Activated gamma-delta T cell treated with Interleukin-2 at 50 U/mL for 16 hours (primary cell): ENCODE data around the gene NCF4.

Experiments
- DNase-seq: peaks from one replicate; pipeline ENCODE4 v3.0.0-alpha.2; 2020

Gene NCF4

DNA sequence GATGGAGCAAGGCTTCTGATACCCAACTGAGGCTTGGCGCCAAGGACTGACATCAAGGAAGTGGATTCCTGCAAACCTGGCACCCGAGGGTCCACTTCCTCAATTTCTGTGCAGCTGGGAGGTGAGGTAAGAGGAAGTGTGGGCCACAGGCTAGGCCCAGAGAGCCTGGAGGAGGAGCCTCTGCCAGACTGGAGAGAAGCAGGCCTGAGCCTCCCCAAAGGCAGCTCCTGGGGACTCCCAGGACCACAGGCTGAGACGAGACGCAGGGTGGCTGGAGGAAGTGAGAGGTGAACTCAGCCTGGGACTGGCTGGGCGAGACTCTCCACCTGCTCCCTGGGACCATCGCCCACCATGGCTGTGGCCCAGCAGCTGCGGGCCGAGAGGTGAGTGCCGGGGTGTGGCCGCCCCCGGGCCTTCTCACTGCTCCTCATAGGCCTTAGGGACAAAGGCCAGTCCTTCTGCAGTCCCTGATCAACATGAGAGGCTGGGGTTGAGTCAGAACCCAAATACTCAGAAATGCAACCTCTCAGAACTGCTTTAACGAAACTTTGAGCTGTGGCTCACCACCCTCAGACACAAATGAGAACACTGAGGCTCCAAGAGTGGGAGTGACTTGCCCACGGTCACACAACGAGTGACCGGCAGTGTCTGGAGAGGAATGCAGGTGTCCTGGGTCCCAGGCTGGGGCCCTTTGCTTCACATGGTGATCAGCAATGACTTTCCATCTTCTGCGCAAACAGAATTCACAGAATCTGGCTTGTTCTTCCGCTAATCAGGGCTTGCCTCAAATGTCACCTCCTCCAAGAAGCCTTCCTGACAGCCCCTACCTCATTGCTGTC is at the start of gene NCF4:
Gene NCF4, plus strand, starts transcription at position 186 of the 839 bp plus-strand sequence. Its CDS starts 166 bp downstream, at position 352.
- no peak for DNase-seq

DNA sequence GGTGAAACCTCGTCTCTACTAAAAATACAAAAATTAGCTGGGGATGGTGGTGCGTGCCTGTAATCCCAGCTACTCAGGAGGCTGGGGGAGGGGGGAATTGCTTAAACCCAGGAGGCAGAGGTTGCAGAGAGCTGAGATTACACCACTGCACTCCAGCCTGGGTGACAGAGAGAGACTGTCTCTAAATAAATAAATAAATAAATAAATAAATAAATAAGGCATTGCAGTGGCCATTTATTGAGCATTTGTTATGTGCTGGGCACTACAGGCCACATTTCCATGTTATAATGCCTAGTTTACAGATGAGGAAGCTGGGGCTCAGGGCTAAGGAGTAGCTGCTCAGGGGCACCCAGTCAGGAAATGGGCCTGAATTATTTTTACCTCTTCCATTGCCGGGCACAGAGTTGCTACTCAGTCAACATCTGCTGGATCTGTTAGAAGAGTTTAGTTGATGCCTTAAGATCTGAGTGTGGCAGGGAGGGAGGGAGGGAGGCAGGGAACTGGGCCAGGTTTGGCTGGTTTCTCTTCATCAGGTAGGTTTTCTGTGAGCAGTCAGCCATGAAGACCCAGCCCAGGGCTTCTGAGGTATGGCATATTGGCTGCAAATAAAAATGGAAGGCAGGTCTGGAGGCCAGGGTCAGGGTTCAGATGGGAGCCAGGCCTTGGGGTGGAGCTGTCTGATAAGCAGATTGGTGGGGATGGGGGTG is 49.6 kb upstream of the NCF4 start:
- no peak for DNase-seq

DNA sequence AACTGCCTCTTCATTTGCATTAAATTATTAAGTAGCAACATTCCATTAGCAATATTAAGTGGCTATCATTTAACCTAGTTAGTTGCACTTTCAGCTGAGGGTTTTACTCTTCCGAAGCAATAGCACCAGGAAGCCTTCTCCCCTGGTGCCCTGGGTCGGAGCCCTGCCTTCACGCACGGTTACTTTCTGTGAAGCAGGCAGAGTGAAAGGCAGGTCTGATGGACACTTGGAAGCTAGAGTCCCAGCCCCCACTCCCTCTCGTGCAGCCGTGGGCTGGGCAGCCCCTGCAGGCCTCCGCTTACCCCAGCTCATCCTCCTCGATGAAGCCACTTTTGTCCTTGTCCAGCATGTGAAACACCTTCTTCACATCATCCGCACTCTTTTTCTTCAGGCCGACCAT is 46.0 kb upstream of the NCF4 start:
- no peak for DNase-seq

DNA sequence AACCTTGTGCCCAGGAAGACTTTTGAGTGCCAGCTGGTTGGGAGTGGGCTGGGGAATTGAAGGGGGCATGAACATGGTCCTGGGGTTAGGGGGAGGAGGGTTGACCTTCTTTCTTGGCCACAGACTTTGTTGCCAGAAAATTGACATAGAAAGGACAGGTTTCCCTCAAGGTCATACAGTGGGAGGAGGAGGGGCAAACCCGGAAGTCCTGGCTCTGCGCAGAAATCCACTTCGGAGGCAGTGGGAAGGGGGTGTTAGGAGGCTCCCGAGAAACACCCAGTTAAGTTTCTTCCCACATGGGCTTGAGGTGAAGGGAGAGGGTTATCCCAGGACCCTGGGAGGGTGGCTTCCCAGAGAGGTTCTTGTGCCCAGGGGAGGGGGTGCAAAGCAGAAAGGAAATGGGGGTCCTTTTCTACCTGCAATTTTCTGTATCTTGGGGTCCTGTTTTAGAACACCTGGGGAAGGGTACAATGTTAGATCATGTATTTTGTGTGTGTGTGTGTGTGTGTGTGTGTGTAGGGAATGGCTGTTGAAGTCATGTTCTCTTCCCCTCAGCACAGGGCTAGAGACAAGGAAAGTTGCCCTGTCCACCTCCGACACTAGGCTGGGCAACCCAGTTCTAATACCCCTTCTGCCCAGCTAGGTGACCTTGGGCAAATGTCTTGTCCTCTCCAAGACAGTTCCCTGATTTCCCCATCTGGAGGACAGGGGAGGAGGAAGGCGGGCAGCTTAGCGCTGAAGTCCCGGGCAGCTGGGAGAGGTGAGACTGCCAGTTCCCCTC is 45.1 kb upstream of the NCF4 start:
- DNase-seq = no peak

DNA sequence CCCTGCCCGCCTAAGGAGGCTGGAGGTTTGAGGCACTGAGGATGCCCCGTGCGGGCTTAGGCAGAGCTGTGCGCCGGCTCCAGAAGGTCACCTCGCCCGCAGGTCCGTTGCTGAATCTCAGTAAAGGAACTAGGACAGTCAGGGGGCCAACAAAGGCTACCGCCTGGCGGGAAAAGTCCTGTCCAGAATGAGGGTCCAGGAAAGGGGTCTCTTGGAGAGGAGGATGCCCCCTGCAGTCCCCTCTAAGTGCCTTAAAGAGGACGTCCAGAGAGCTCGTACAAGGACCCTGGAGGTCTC is 44.5 kb upstream of the NCF4 start:
- DNase-seq = no peak

DNA sequence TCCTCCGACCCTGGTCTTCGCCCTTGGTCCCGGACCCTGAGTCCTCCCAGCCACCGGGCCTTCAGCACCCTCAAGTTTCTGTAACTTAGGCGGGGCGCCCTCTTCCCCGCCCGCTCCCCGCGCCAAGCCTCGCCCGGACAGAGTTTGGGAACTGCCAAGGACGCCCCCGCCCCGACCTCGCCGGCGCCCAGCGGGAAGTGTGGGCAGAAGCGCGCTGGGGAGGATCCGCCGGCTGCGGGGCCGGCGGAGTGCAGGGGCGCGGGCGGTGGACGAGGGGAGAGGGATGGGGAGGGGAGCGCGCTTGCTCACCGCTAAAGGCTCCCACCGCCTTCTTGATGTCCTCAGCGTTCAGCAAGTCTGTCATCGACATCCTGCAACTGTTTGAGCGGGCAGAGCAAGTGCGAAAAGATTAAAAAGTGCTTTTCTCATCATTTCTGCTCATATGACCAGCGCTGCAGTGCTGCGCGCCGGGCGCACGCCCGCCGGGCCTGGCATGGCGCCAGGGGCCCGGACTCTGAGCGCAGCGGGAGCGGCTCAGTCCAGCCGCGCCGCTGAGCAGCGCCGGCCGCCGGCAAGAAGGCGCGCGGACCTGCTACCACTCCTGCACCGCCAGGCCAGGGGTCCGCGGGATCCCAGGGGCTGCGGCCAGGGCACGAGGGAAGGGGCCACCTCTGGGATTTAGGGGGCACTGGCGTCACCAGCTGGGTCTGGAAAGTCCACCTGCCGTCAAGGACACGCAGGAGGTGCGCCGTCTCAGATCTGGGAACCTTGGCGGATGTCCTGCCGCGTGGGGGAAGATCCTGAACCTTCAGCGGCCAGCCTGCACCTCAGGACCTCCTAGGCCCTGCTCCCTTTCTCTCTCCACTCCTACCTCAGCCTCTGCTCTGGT is 43.9 kb upstream of the NCF4 start, which contains the start of gene PVALB:
Gene PVALB, minus strand, starts transcription at position 400 of the 889 bp plus-strand sequence. Its CDS starts 30 bp downstream, at position 370.
- DNase-seq = no peak

DNA sequence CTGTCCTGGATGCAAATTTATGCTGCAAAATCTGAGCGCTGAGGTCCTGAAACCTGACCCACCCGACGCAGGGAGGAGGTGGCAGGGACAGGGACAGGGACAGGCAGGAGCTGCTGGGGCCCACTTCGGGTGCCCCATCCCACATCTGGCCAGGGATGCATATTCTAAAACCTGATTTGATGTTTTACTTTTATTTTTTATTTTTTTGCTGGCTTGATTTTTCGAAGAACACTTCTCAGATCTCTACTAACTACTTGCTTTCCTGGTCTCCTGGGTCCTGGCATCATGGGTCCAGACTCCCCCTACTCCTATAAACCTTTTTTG is 43.3 kb upstream of the NCF4 start:
- DNase-seq = no peak

DNA sequence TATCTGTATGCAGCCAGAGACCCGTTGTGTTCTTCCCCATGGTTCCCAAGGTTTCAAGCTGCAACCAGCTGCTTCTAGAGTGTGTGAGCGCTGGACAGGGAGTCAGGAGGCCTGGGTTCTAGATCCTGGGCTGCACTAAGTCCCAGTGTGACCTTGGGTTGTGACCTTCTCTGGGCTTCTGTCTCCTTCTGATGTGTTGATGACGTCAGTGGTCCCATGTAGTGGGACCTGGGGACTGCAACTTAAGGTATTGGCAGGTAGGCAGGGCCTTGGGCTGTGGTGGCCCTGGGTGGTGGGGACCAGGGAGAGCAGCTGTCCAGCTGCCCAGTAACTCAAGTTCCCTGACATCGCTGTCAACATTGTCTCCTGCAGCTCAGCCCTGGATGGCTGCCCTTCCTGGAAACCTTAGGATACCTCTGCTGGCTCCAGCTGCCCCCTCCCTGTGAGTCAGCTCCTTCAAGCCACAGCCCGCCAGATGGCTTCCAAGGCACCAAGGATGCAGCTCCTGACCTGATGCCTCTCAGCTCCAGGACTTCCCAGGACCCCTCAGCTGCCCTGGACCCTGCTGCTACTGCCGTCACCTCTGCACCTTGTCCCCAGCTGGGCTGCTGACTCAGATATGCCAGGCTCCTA is 42.7 kb upstream of the NCF4 start:
- no peak for DNase-seq

DNA sequence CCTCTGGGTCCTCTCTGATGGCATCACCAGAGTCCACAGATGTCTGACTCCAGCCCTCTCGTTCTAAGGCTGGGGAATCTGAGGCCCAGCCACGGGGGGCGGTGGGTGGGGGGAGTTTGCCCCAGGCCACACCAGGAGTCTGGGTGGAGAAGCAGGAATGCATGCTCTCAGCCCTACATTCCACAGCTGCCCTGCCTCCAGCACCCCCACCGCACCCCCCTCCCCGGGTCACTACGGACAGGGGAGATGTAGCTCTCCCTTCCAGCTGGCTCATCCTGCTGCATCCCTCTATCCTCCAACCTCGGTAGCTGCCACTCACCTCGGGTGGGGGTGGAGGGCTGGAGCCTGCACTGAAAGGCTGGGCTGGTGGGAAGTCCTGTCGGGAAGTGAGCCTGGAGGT is 41.7 kb upstream of the NCF4 start:
- no peak for DNase-seq

DNA sequence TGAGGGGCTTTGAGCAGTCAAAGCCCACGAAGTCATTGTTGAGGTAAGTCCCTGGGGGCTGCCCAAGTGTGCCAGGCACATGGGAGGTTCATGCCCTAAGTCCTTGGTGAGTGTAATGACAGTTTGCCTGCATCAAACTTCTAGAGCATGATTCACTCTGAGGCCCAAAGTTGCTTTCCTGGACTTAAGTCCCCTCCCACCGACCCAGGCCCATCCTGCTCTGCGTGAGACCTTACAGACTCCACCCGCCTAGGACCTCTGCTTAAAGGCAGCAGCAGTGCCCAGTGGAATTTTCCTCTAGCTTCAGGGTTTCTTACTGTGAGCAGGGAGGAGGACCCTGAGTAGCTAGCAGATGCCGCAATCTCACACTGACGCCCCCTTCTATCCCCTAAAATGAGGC is 38.2 kb upstream of the NCF4 start:
- no peak for DNase-seq

DNA sequence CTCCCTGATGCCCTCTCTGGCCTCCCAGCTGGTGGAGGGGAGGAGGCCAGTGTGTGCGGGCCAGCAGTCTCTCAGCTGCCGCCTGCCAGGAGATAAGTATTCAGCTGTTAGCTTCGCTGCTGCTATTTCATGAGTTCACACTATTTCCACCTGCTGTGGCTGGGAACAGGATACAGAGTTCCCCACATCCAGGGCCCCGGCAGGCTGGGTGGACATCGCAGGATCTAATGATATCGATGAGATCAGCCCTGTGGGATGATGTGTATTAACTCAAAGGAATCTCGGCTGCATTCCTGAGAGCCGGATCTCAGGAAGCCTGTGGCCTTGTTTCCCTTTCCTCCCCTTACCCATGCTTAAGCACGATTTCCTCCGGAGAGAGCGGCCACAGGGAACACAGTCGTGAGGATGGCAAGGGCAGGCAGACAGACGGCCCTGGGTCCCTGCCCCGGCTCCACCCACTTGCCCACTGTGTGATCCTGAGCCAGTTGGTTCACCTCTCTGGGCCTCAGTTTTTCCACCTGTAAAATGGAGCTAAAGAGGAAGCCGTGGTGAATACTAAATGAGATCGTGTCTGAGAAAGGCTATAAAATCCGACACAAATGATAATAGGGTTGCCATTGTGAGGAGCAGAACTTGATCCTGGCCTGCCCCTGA is 37.5 kb upstream of the NCF4 start:
- no peak for DNase-seq

DNA sequence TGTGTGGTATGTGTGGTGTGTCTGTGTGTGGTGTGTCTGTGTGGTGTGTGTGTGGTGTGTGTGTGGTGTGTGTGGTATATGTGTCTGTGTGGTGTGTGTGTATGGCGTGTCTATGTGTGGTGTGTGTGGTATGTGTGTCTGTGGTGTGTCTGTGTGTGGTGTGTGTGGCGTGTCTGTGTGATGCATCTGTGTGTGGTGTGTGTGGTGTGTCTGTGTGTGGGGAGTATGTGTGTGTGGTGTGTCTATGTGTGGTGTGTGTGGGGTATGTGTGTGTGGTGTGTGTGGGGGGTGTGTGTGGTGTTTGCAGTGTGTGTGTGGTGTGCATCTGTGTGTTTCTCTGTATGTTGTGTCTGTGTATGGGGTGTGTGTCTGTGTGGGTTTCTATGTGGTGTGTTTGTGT is 36.2 kb upstream of the NCF4 start:
- DNase-seq = no peak

DNA sequence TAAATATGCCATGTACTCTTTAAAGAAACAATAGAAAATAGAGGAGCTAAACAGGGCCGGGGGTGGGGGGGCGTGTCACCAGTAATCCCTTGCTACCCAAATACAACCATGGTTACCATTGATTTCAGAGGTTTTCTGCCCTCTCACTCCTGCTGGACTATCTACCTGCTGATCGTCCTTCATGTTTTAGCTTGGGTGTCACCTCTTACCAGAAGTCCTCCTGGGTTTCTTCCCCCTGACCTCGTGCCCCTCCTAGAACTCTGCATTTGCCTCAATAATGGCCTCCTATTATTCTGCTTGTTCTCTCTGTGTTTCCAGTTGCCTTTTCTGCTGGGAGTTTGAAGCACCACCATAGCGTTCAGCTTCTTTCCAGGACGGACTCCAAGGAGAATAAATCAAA is 34.5 kb upstream of the NCF4 start:
- no peak for DNase-seq

DNA sequence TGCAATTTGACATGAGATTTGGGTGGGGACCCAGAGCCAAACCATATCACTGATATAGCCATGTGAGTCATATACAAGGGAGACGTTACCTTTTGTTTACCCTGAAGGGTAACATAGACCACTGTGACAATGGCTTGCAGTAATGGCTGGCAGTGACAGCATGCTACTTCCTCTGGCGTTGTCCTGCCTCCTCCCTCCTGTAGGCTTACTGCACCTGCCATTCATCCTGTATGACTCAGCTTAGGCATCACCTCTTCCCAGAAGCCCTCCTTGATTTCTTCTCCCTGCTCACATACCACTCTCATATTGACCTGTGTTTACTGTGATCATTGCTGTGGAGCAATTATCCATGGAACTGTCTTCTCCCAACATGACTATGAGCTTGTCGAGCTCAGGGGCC is 32.0 kb upstream of the NCF4 start:
- DNase-seq = no peak

DNA sequence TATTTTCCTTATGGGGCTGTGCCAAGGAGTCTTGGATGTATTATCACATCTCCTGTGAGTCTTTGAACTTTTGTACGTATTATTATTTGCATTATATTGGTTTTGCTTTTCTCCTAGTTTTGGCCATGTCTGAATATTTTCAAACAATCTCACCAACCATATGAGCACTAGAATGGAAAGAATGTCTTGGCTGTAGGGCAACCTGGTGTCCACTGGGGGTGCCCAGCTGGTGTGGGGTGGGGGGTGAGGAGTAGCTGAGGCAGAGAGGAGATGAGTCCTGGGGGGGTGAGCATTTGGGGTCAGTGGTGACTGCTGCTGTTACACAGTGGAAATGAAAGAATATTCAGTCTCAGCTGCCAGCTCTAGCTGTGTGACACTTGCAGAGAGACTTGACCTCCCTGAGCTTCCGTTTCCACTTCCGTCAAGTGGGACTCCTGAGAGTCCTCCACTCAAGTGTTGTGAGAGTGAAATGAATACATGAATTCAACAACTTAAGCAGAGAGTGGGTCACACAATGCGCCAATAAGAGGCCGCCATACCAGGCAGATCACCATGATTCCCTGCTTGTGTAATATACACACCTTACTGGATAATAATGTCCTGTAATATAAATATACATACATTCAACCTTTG is 31.3 kb upstream of the NCF4 start:
- no peak for DNase-seq

DNA sequence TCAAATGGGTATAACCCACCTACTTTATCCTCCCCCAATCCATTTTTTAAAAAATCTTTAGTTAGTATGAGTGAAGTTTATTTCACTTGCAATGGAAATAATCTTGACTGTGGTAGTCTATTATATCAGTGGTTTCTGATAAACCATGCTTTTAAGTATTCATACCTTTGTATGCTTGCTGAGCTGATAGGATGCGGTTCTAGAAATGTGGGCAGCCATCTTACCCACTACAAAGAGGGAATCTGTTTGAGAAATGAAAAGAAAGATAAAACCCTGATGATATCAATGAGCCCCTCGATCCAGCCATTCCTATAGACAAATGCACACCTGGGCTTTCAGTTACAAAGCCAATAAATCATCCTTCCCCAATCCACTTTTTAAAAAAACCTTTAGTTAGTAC is 30.2 kb upstream of the NCF4 start:
- DNase-seq = no peak

DNA sequence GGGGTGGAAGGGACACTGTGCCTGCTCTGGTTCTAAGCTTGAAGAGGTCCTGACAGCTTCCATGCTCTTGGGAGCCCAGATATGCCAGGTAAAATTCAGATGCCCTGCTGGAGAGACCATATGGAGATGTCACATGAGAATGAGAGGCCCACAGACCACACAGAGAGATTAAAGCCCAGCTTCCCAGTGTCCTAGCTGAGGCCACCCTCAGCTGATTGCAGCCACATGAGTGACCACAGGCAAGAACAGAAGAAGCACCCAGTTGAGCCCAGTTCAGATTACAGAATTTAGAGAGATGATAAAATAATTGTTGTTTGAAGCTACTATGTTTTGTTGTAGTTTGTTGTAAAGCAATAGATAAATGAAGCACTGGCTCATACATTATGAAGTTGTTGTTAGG is 29.6 kb upstream of the NCF4 start:
- no peak for DNase-seq

DNA sequence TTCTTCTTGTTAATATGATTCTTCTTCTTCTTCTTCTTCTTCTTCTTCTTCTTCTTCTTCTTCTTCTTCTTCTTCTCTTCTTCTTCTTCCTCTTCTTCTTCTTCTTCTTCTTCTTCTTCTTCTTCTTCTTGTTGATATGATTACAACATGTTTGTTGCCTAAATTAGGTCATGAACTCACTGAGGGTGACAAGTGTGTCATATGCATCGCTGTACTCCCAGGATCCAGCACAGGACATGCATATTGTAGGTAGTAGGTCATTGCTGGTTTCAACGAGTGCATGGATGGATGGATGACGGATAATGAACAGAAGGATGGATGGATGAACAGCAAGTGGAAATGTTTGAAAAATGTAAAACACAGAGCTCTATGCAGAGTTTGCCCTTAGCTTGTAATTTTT is 29.1 kb upstream of the NCF4 start:
- DNase-seq = no peak

DNA sequence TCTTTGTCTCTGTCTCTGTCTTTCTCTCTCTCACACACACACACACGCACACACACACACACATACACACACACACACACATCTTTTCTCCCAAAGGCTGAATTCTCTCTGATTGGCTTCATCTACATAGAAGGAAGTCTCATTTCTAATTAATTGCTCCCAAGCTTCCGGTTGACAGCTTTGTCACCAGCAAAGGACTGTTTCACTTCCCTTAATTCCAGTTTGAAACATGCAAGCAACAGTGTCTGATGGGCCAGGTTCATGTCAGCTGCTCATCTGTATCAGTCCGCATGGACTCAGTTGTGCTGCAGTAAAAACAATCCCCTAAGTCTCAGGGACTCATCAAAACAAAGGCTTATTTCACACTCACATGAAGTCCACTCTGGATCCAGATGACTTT is 27.7 kb upstream of the NCF4 start:
- DNase-seq = no peak

DNA sequence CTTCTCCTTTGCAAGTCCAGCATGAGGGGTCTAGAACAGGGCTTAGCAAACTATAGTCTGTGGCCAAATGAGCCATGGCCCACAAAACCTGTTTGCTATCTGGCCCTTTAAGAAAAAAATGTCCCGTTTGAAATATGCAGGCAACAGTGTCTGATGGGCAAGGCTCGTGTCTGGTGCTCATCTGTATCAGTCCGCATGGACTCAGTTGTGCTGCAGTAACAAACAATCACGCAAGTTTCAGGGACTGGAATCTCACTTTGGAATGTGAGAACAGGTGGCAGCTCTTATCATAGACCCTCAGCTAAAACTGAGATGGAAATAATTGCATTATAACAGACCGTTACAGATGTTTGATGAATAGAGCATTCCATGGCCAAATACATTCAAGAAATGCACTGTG is 24.9 kb upstream of the NCF4 start:
- no peak for DNase-seq
